Smooth muscle cell (in vitro differentiated cells): ENCODE measurements around the gene CCNL2. TPM values are rescaled to one million over a fixed set of nuclear protein-coding genes. Genes with fewer than 3 reads are reported as not detected.
"Not testable (repeated sequence)": the region's sequence is repeated elsewhere in the genome, so short reads cannot be mapped to it uniquely, and the experiment has no call there.

Experiments
- DNase-seq: peaks from one replicate; lab custom pipeline; 2025; ENCODE audit not compliant: unreplicated experiment; lab: John Stamatoyannopoulos, UW
- H2AFZ ChIP-seq: fragments of 200-600 bp; sonication (generic); 2 replicates; pipeline ENCODE4 v1.6.0; 2016; ENCODE audit warnings: antibody characterized with exemption, low read depth, mild to moderate bottlenecking
- H3F3A ChIP-seq: fragments of 200-600 bp; sonication (generic); 2 replicates; pipeline ENCODE4 v1.6.0; 2017; ENCODE audit warnings: antibody characterized with exemption, low read depth
- H3K27ac ChIP-seq: fragments of 200-600 bp; sonication (generic); 2 replicates; pipeline ENCODE4 v1.5.1; 2016; ENCODE audit warnings: low read depth, mild to moderate bottlenecking
- H3K27me3 ChIP-seq: fragments of 200-600 bp; sonication (generic); 2 replicates; pipeline ENCODE4 v1.6.1; 2016; ENCODE audit warnings: low read depth, mild to moderate bottlenecking
- H3K36me3 ChIP-seq: fragments of 200-600 bp; sonication (generic); 2 replicates; pipeline ENCODE4 v1.5.1; 2016; ENCODE audit warnings: low read depth
- H3K4me1 ChIP-seq: fragments of 200-600 bp; sonication (generic); 2 replicates; pipeline ENCODE4 v1.5.1; 2016; ENCODE audit warnings: low read depth
- H3K4me2 ChIP-seq: fragments of 200-600 bp; sonication (generic); 2 replicates; pipeline ENCODE4 v1.6.0; 2016; ENCODE audit warnings: mild to moderate bottlenecking
- H3K4me3 ChIP-seq: fragments of 200-600 bp; sonication (generic); 2 replicates; pipeline ENCODE4 v1.5.1; 2016; ENCODE audit warnings: mild to moderate bottlenecking
- H3K79me2 ChIP-seq: fragments of 200-600 bp; sonication (generic); 2 replicates; pipeline ENCODE4 v1.6.0; 2016; ENCODE audit warnings: low read depth, mild to moderate bottlenecking
- H3K9ac ChIP-seq: fragments of 200-600 bp; sonication (generic); 2 replicates; pipeline ENCODE4 v1.6.0; 2016; ENCODE audit warnings: low read depth
- H3K9me3 ChIP-seq: fragments of 200-600 bp; sonication (generic); replicated peaks from 2 replicates; pipeline ENCODE4 v1.5.1; 2016; ENCODE audit warnings: low read depth
- H4K20me1 ChIP-seq: fragments of 200-600 bp; sonication (generic); 2 replicates; pipeline ENCODE4 v1.6.0; 2016; ENCODE audit warnings: low read depth
- WGBS: methylation state at CpG from one replicate; pipeline ENCODE4 v1.1.7; 2016; ENCODE audit warnings: low lambda C conversion rate; 5-methylcytosine and 5-hydroxymethylcytosine counted together
- polyA plus RNA-seq: library from polyadenylated mRNA; unstranded; fragments of >200 nt; fragmentation: Nextera tagmentation; extraction: Ambion mirVana; gene quantifications from 2 replicates; pipeline ENCODE4 v1.2.1, GENCODE V29; 2016
- total RNA-seq: library from RNA; depleted of rRNA; stranded (reverse); fragments of >200 nt; gene quantifications from 2 replicates; pipeline ENCODE4 v1.2.3, GENCODE V29; 2014
- TF ChIP-seq, protein P1 (sequence below): fragments of 200-600 bp; sonication (generic); IDR thresholded peaks from 2 replicates; pipeline ENCODE4 v1.5.1; 2017; ENCODE audit warnings: borderline replicate concordance, mild to moderate bottlenecking, antibody characterized with exemption; ENCODE audit not compliant: insufficient read depth, poor library complexity, severe bottlenecking

CCNL2 gene
- total and polyA plus RNA-seq, 2 experiments from 2014 or later, result 144 to 180 TPM

DNA sequence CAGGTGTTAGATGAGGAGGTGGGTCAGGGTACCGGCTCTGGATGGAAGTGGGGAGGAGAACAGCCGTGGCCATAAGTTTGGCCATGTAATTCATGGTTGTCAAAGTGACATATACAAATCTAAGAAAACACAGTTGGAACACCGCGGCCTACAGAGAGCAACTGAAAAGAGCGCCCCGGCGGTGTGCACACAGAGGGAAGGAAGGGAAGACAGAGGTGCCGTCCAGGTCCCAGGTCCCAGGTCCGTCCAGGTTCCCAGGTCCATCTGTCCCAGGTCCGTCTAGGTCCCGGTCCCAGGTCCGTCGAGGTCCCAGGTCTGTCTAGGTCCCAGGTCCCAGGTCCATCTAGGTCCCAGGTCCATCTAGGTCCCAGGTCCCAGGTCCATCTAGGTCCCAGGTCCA lies 12.5 kb upstream of the CCNL2 start:
- H2AFZ ChIP-seq, result no peak overlapping the region
- H3K9ac ChIP-seq, result no peak overlapping the region
- TF ChIP-seq, protein P1, sequence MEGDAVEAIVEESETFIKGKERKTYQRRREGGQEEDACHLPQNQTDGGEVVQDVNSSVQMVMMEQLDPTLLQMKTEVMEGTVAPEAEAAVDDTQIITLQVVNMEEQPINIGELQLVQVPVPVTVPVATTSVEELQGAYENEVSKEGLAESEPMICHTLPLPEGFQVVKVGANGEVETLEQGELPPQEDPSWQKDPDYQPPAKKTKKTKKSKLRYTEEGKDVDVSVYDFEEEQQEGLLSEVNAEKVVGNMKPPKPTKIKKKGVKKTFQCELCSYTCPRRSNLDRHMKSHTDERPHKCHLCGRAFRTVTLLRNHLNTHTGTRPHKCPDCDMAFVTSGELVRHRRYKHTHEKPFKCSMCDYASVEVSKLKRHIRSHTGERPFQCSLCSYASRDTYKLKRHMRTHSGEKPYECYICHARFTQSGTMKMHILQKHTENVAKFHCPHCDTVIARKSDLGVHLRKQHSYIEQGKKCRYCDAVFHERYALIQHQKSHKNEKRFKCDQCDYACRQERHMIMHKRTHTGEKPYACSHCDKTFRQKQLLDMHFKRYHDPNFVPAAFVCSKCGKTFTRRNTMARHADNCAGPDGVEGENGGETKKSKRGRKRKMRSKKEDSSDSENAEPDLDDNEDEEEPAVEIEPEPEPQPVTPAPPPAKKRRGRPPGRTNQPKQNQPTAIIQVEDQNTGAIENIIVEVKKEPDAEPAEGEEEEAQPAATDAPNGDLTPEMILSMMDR, result no peak
- no peaks in the 10 kb centered on the region for H3K27me3 ChIP-seq
- H3K4me2 ChIP-seq, result no peak overlapping the region
- H4K20me1 ChIP-seq, result peaks cover 18% of the 10 kb centered on the region
- peaks cover 10% of the 10 kb centered on the region for H3F3A ChIP-seq
- no peak for DNase-seq
- peaks cover 29% of the 10 kb centered on the region for H3K79me2 ChIP-seq
- no peak overlapping the region for H3K27ac ChIP-seq
- peaks cover 13% of the 10 kb centered on the region for H3K4me1 ChIP-seq
- H3K36me3 ChIP-seq, result no peaks in the 10 kb centered on the region
- no peaks in the 10 kb centered on the region for H3K9me3 ChIP-seq
- H3K4me3 ChIP-seq, result no peak overlapping the region
- WGBS, result over 99% methylated on average over 12 of the region's 13 CpGs

DNA sequence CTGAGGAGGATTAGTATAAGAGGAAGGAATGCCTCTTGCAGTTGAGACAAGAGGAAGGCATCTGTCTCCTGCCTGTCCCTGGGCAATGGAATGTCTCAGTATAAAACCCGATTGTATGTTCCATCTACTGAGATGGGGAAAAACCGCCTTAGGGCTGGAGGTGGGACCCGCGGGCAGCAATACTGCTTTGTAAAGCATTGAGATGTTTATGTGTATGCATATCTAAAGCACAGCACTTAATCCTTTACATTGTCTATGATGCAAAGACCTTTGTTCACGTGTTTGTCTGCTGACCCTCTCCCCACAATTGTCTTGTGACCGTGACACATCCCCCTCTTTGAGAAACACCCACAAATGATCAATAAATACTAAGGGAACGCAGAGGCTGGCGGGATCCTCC lies 11.1 kb upstream of the CCNL2 start:
- H3K4me1 ChIP-seq, result peaks cover 18% of the 10 kb centered on the region
- H4K20me1 ChIP-seq, result peaks cover 18% of the 10 kb centered on the region
- 34% methylated on average over 7 of the region's 8 CpGs for WGBS
- not testable (repeated sequence) for H3K9me3 ChIP-seq, H3K4me3 ChIP-seq, DNase-seq, H3K4me2 ChIP-seq, H3K27ac ChIP-seq, H2AFZ ChIP-seq, H3K27me3 ChIP-seq, H3F3A ChIP-seq, H3K9ac ChIP-seq, H3K36me3 ChIP-seq
- H3K79me2 ChIP-seq, result peaks cover 43% of the 10 kb centered on the region

DNA sequence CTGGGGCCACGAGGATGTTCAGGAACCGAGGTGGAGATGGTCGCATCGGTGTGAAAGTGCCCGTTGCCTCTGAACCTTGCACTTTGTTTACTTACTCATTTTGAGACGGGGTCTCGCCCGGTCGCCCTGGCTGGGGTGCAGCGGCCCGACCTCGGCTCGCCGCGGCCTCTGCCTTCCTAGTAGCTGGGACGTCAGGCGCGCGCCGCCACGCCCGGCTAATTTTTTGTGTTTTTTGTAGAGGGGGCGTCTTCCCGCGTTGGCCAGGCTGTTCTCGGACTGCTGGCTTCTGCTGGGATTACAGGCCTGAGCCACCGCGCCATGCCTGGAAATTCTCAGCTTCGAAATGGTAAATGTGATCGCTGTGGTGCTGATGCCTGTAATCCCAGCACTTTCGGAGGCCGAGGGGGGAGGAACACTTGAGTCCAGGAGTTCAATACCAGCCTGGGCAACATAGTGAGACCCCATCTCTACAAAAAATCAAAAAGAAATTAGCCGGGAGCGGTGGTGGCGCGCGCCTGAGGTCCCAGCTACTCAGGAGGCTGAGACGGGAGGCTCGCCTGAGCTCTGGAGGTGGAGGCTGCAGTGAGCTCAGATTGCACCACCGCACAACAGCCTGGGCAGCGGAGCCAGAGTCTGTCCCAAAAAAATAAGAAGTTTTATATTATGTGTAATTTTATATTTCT lies 8.6 kb upstream of the CCNL2 start:
- H3K4me1 ChIP-seq, result peaks cover 18% of the 10 kb centered on the region
- peak overlapping the region; percentile 50 for H2AFZ ChIP-seq
- 8% methylated on average over 35 of the region's 41 CpGs for WGBS
- H3K4me2 ChIP-seq, result peak overlapping the region; percentile 100
- peaks cover 49% of the 10 kb centered on the region for H3K79me2 ChIP-seq
- peak overlapping the region; percentile 89 for H3K9ac ChIP-seq
- H3K9me3 ChIP-seq, result no peaks in the 10 kb centered on the region
- TF ChIP-seq, protein P1, result no peak
- no peaks in the 10 kb centered on the region for H3K27me3 ChIP-seq
- no peak for DNase-seq
- no peaks in the 10 kb centered on the region for H3K36me3 ChIP-seq
- peak overlapping the region; percentile 76 for H3K27ac ChIP-seq
- H3K4me3 ChIP-seq, result peak overlapping the region; percentile 81
- peaks cover 18% of the 10 kb centered on the region for H4K20me1 ChIP-seq
- peaks cover 14% of the 10 kb centered on the region for H3F3A ChIP-seq

DNA sequence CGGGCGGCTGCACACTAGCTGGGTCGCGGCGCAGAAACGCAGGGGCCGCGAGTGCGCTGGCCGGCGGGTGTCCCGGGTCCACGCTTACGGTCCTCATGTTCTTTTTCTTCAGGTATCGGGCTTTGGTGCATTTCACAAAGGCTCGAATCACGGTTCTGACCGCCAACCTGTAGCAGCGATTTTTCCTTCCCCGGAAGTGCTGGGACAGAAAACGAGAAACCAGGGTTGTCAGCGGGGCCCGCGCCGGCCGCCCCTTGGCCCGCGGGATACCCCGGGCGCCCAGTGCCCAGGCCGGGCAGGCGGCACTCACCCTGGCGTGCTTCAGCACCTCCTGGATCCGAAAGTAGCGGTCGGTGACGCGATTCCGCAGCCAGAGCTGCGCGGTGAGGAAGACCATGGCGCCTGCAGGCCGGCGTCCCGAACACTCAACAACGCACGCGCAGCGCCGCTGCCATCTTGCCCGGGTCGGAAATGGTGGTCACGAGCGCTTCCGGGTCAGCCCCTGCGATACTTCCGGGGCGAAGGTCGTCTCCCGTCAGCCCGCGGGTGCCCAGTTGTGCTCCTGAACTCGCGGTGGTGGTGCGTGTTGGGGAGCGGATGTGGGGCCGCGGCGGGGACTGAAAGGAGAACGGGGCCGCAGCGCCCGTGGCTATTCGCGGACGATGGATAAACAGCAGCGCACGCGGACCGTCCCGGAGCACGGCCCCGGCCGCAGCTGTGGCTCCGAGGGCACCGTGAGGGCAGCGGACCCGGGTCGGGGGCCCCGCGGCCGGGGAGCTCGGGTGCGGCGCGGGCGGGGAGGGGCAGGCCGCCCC lies 7.9 kb upstream of the CCNL2 start, which contains the start of gene MRPL20:
MRPL20 (minus strand) TSS at position 473 of the 815 bp plus-strand sequence; CDS start at position 397, 76 bp downstream.
- 1% methylated on average over 85 of the region's 98 CpGs for WGBS
- Histone ChIP-seq H3K4me1 (peaks cover 18% of the 10 kb centered on the region), H3K27me3 (no peaks in the 10 kb centered on the region), H3K36me3 (no peaks in the 10 kb centered on the region), H3K79me2 (peaks cover 49% of the 10 kb centered on the region), H3K27ac (peak within 1 kb of the TSS; percentile 76), H3F3A (peaks cover 20% of the 10 kb centered on the region), H4K20me1 (peaks cover 18% of the 10 kb centered on the region), H3K4me2 (peak within 1 kb of the TSS; percentile 100), H3K4me3 (peak within 1 kb of the TSS; percentile 81), H3K9me3 (no peaks in the 10 kb centered on the region), H2AFZ (peak within 1 kb of the TSS; percentile 50), H3K9ac (peak within 1 kb of the TSS; percentile 89)
- TF ChIP-seq, protein P1, result no peak
- peak; percentile 68 for DNase-seq
